KOPT-K1 (cell line): ENCODE data around the gene KIAA2012.

ENCODE experiments used
- H3K27ac ChIP-seq: fragments of 200-600 bp; sonication (generic); 2 replicates; pipeline ENCODE4 v1.5.1; 2016; ENCODE audit warnings: antibody characterized with exemption, mild to moderate bottlenecking, low read depth, low read length; ENCODE audit not compliant: poor library complexity, severe bottlenecking
- H3K36me3 ChIP-seq: fragments of 200-600 bp; sonication (generic); 2 replicates; pipeline ENCODE4 v1.5.1; 2017; ENCODE audit warnings: antibody characterized with exemption, mild to moderate bottlenecking, low read length, moderate library complexity; ENCODE audit not compliant: insufficient read depth
- H3K9me3 ChIP-seq: fragments of 200-600 bp; sonication (generic); 2 replicates; pipeline ENCODE4 v1.5.1; 2017; ENCODE audit warnings: antibody characterized with exemption, low read length, mild to moderate bottlenecking; ENCODE audit not compliant: insufficient read depth, poor library complexity, severe bottlenecking

Gene KIAA2012

GRCh38 chr2:202037086-202037485, 36.0 kb upstream of the KIAA2012 start:
- H3K27ac ChIP-seq = no peak overlapping the region
- no peaks in the 10 kb centered on the region for H3K9me3 ChIP-seq
- no peaks in the 10 kb centered on the region for H3K36me3 ChIP-seq

- H3K36me3 ChIP-seq = no peaks in the 10 kb centered on the region
- no peak overlapping the region for H3K27ac ChIP-seq
- no peaks in the 10 kb centered on the region for H3K9me3 ChIP-seq
Observed at GRCh38 chr2:202038471-202039277, 34.4 kb upstream of the KIAA2012 start.

- no peak overlapping the region for H3K27ac ChIP-seq
- H3K9me3 ChIP-seq = no peaks in the 10 kb centered on the region
- no peaks in the 10 kb centered on the region for H3K36me3 ChIP-seq
Observed at GRCh38 chr2:202039278-202040078, 33.6 kb upstream of the KIAA2012 start.

GRCh38 chr2:202040079-202040844, 32.8 kb upstream of the KIAA2012 start:
- no peaks in the 10 kb centered on the region for H3K36me3 ChIP-seq
- H3K9me3 ChIP-seq = no peaks in the 10 kb centered on the region
- H3K27ac ChIP-seq = no peak overlapping the region

- Histone ChIP-seq H3K36me3 (no peaks in the 10 kb centered on the region), H3K9me3 (no peaks in the 10 kb centered on the region), H3K27ac (no peak overlapping the region)
Observed at GRCh38 chr2:202042444-202042843, 30.6 kb upstream of the KIAA2012 start.

GRCh38 chr2:202043475-202043874, 29.6 kb upstream of the KIAA2012 start:
- Histone ChIP-seq H3K36me3 (no peaks in the 10 kb centered on the region), H3K9me3 (no peaks in the 10 kb centered on the region), H3K27ac (no peak overlapping the region)

GRCh38 chr2:202044777-202045176, 28.3 kb upstream of the KIAA2012 start:
- Histone ChIP-seq H3K9me3 (no peaks in the 10 kb centered on the region), H3K27ac (no peak overlapping the region), H3K36me3 (no peaks in the 10 kb centered on the region)

GRCh38 chr2:202046572-202046971, 26.5 kb upstream of the KIAA2012 start:
- no peak overlapping the region for H3K27ac ChIP-seq
- no peaks in the 10 kb centered on the region for H3K36me3 ChIP-seq
- no peaks in the 10 kb centered on the region for H3K9me3 ChIP-seq

- H3K36me3 ChIP-seq = no peaks in the 10 kb centered on the region
- H3K9me3 ChIP-seq = no peaks in the 10 kb centered on the region
- H3K27ac ChIP-seq = no peak overlapping the region
Observed at GRCh38 chr2:202049092-202049728, 23.8 kb upstream of the KIAA2012 start.

- H3K36me3 ChIP-seq = no peaks in the 10 kb centered on the region
- H3K27ac ChIP-seq = no peak overlapping the region
- H3K9me3 ChIP-seq = no peaks in the 10 kb centered on the region
Observed at GRCh38 chr2:202049840-202050239, 23.2 kb upstream of the KIAA2012 start.

- H3K9me3 ChIP-seq = no peaks in the 10 kb centered on the region
- H3K27ac ChIP-seq = no peak overlapping the region
- no peaks in the 10 kb centered on the region for H3K36me3 ChIP-seq
Observed at GRCh38 chr2:202050652-202051051, 22.4 kb upstream of the KIAA2012 start.

GRCh38 chr2:202051499-202052161, 21.4 kb upstream of the KIAA2012 start:
- no peaks in the 10 kb centered on the region for H3K36me3 ChIP-seq
- no peak overlapping the region for H3K27ac ChIP-seq
- no peaks in the 10 kb centered on the region for H3K9me3 ChIP-seq

- no peaks in the 10 kb centered on the region for H3K9me3 ChIP-seq
- H3K36me3 ChIP-seq = no peaks in the 10 kb centered on the region
- H3K27ac ChIP-seq = no peak overlapping the region
Observed at GRCh38 chr2:202052235-202052634, 20.8 kb upstream of the KIAA2012 start.

GRCh38 chr2:202054679-202055078, 18.4 kb upstream of the KIAA2012 start:
- no peak overlapping the region for H3K27ac ChIP-seq
- H3K36me3 ChIP-seq = no peaks in the 10 kb centered on the region
- H3K9me3 ChIP-seq = no peaks in the 10 kb centered on the region
